A673 (cell line): ENCODE measurements around the gene WDR31. TPM values are rescaled to one million over a fixed set of nuclear protein-coding genes. Genes with fewer than 3 reads are reported as not detected.

Source experiments
- BruUV-seq: library from RNA; stranded (reverse); fragments of 400-500 nt; replicated peaks from 2 replicates; lab custom pipeline; 2021; lab: Mats Ljungman, UMichigan
- CTCF ChIA-PET: fragments of 300-600 bp; sonication (Branson Sonifier 250); formaldehyde crosslinking; loops from one replicate; lab custom pipeline; 2022; ENCODE audit warnings: antibody characterized with exemption; lab: Charles Lee
- POLR2A ChIA-PET: fragments of 300-600 bp; sonication (Branson Sonifier 250); formaldehyde crosslinking; loops from one replicate; lab custom pipeline; 2022; ENCODE audit warnings: antibody characterized with exemption; ENCODE audit not compliant: low non-redundant PET; lab: Charles Lee
- DNase-seq: peaks from one replicate; pipeline ENCODE4 v3.0.0-alpha.2; 2015; ENCODE audit warnings: low spot score
- H3K27ac ChIP-seq: fragments of 200-600 bp; sonication (generic); 2 replicates; pipeline ENCODE4 v1.5.1; 2016; ENCODE audit warnings: mixed run types, low read depth, mild to moderate bottlenecking, mixed read lengths, antibody characterized with exemption, low read length; ENCODE audit not compliant: poor library complexity, severe bottlenecking
- H3K27me3 ChIP-seq: fragments of 200-600 bp; sonication (generic); replicated peaks from 2 replicates; pipeline ENCODE4 v1.6.1; 2017; ENCODE audit warnings: mixed run types, low read depth, mild to moderate bottlenecking, mixed read lengths, antibody characterized with exemption, low read length; ENCODE audit not compliant: insufficient read depth, poor library complexity
- H3K36me3 ChIP-seq: fragments of 200-600 bp; sonication (generic); 2 replicates; pipeline ENCODE4 v1.6.1; 2016; ENCODE audit warnings: mixed run types, mild to moderate bottlenecking, mixed read lengths, antibody characterized with exemption, low read length; ENCODE audit not compliant: insufficient read depth, poor library complexity, severe bottlenecking
- H3K4me1 ChIP-seq: fragments of 200-600 bp; sonication (generic); 2 replicates; pipeline ENCODE4 v1.6.1; 2017; ENCODE audit warnings: mixed run types, mild to moderate bottlenecking, mixed read lengths, antibody characterized with exemption, low read length; ENCODE audit not compliant: insufficient read depth, poor library complexity, severe bottlenecking
- H3K4me3 ChIP-seq: fragments of 200-600 bp; sonication (generic); 2 replicates; pipeline ENCODE4 v1.5.1; 2016; ENCODE audit warnings: low read depth, mixed run types, mild to moderate bottlenecking, mixed read lengths, low read length; ENCODE audit not compliant: poor library complexity, severe bottlenecking
- H3K9me3 ChIP-seq: fragments of 200-600 bp; sonication (generic); 2 replicates; pipeline ENCODE4 v1.6.1; 2016; ENCODE audit warnings: mixed run types, low read depth, mild to moderate bottlenecking, mixed read lengths, antibody characterized with exemption, low read length; ENCODE audit not compliant: poor library complexity, severe bottlenecking
- EZH2 ChIP-seq: fragments of 200-600 bp; sonication (generic); IDR thresholded peaks from 2 replicates; pipeline ENCODE4 v1.6.1; 2017; ENCODE audit warnings: borderline replicate concordance, low read depth, mild to moderate bottlenecking, mixed read lengths, antibody characterized with exemption, low read length; ENCODE audit not compliant: poor library complexity, severe bottlenecking
- intact Hi-C: fragments of 100-400 bp; cut with micrococcal nuclease; formaldehyde crosslinking; loops from one replicate; pipeline ENCODE4 v1.10.0; 2022; ENCODE audit not compliant: unreplicated experiment
- total RNA-seq: library from RNA; stranded (reverse); gene quantifications from 2 replicates; pipeline ENCODE4 v1.2.3, GENCODE V29; 2021
- TF ChIP-seq, protein P1 (sequence below): fragments of 300-800, 200-600 bp; sonication (generic); conservative IDR thresholded peaks from 2 replicates; pipeline ENCODE4 v1.5.1; 2017; ENCODE audit warnings: low read depth, mild to moderate bottlenecking, antibody characterized with exemption, low read length, moderate library complexity, mixed read lengths

WDR31 gene
- total RNA-seq, 1 experiment from 2014 or later, result 1.3 TPM

DNA sequence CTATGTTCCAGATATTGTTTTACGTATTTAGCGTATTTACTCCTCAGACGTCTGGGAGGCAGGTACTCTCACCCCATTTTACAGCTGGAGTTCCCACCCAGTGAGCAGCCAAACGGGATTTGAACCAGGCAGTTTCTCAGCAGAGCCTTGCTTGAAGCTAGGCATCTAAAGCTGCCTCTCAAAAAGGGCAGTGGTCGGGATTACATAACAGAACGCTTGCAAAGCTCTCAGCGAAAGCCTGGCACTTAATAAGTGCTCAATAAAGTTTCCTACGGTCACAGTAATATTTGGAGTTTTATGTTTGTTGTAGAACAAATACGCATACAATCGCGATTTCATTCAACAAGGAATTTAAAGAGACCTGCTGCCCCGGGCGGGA is 9.0 kb upstream of the WDR31 start:
- CTCF ChIA-PET, result no interaction called here
- intact Hi-C loops, result no loop called here

GRCh38 chr9:113348437-113348836 is 8.4 kb upstream of the WDR31 start:
- intact Hi-C loops, result no loop called here
- CTCF ChIA-PET, result no interaction called here
- peaks cover 7% of the 10 kb centered on the region for H3K4me1 ChIP-seq
- no peaks in the 10 kb centered on the region for H3K36me3 ChIP-seq
- POLR2A ChIA-PET, result no interaction called here
- no peaks in the 10 kb centered on the region for H3K9me3 ChIP-seq
- H3K27me3 ChIP-seq, result peaks cover 42% of the 10 kb centered on the region
- no TSS peak for BruUV-seq
- TF ChIP-seq, protein P1, sequence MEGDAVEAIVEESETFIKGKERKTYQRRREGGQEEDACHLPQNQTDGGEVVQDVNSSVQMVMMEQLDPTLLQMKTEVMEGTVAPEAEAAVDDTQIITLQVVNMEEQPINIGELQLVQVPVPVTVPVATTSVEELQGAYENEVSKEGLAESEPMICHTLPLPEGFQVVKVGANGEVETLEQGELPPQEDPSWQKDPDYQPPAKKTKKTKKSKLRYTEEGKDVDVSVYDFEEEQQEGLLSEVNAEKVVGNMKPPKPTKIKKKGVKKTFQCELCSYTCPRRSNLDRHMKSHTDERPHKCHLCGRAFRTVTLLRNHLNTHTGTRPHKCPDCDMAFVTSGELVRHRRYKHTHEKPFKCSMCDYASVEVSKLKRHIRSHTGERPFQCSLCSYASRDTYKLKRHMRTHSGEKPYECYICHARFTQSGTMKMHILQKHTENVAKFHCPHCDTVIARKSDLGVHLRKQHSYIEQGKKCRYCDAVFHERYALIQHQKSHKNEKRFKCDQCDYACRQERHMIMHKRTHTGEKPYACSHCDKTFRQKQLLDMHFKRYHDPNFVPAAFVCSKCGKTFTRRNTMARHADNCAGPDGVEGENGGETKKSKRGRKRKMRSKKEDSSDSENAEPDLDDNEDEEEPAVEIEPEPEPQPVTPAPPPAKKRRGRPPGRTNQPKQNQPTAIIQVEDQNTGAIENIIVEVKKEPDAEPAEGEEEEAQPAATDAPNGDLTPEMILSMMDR, result no peak
- TF ChIP-seq EZH2, result no peak
- H3K27ac ChIP-seq, result no peak overlapping the region
- no peak for DNase-seq
- H3K4me3 ChIP-seq, result no peak overlapping the region

More for the DNA sequence above, 9.0 kb upstream of the WDR31 start:
- TF ChIP-seq EZH2, result no peak
- TF ChIP-seq, protein P1, result no peak
- Histone ChIP-seq H3K4me3 (peak overlapping the region; percentile 43), H3K36me3 (no peaks in the 10 kb centered on the region), H3K27ac (no peak overlapping the region), H3K4me1 (peaks cover under 1% of the 10 kb centered on the region), H3K9me3 (no peaks in the 10 kb centered on the region), H3K27me3 (peaks cover 42% of the 10 kb centered on the region)
- POLR2A ChIA-PET, result no interaction called here
- DNase-seq, result no peak
- BruUV-seq, result no TSS peak

DNA sequence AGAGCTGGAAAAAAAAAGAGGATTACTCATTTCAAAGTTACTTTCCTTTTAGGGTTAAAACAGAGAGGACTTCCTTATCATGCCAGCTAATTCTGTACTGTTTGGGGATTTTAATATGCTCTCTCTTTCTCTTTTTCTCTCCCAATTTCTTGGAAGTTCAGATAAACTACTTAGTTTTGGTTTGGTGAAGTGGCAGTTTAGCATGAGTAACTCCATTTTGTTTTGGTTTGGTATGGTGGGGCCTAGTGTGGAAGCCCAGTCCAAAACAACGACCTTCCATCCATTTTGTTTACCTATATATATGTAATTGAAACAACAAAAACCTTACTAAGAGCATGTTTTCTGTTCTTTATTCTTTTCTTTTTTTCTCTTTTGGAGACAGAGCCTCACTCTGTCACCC is 5.6 kb upstream of the WDR31 start:
- Histone ChIP-seq H3K4me3 (no peak overlapping the region), H3K4me1 (peaks cover 7% of the 10 kb centered on the region), H3K27me3 (peaks cover 24% of the 10 kb centered on the region), H3K9me3 (no peaks in the 10 kb centered on the region), H3K27ac (no peak overlapping the region), H3K36me3 (no peaks in the 10 kb centered on the region)
- ChIA-PET CTCF (no interaction called here), POLR2A (interaction anchor here (0.6 kb wide), 1 partner anchor 12 kb away, joined by 4 read pairs; no protein-coding TSS in a partner anchor)
- no peak for DNase-seq
- TF ChIP-seq EZH2, result no peak
- TF ChIP-seq, protein P1, result no peak
- intact Hi-C loops, result no loop called here
- no TSS peak for BruUV-seq
